Osteoblast (primary cell): ENCODE results near the gene CFAP92. TPM values are rescaled to one million over a fixed set of nuclear protein-coding genes. Genes with fewer than 3 reads are reported as not detected.

Experiments
- DNase-seq: peaks from one replicate; pipeline ENCODE4 v3.0.0; 2011; ENCODE audit warnings: low spot score, mixed read lengths; ENCODE audit not compliant: insufficient read length; ENCODE audit errors: missing footprints
- H2AFZ ChIP-seq: 2 replicates; pipeline ENCODE4 v1.6.0; 2011; ENCODE audit warnings: mild to moderate bottlenecking, low read length
- H3K27ac ChIP-seq: 2 replicates; pipeline ENCODE4 v1.5.1; 2011; ENCODE audit warnings: mild to moderate bottlenecking, low read depth, low read length, moderate library complexity
- H3K27me3 ChIP-seq: 2 replicates; pipeline ENCODE4 v1.6.0; 2012; ENCODE audit warnings: mild to moderate bottlenecking, control low read depth, inconsistent platforms, low read length, moderate library complexity; ENCODE audit not compliant: insufficient read depth
- H3K36me3 ChIP-seq: 2 replicates; pipeline ENCODE4 v1.5.1; 2011; ENCODE audit warnings: mild to moderate bottlenecking, low read length, control low read depth, moderate library complexity; ENCODE audit not compliant: insufficient read depth
- H3K4me1 ChIP-seq: 2 replicates; pipeline ENCODE4 v1.5.1; 2011; ENCODE audit warnings: mild to moderate bottlenecking, low read length, control low read depth, moderate library complexity; ENCODE audit not compliant: insufficient read depth
- H3K4me2 ChIP-seq: 2 replicates; pipeline ENCODE4 v1.6.0; 2011; ENCODE audit warnings: mild to moderate bottlenecking, low read length; ENCODE audit not compliant: insufficient read depth
- H3K4me3 ChIP-seq: fragments of 200-600 bp; sonication (generic); 3 replicates; pipeline ENCODE4 v1.5.1; 2012; ENCODE audit warnings: mild to moderate bottlenecking, low read length, inconsistent platforms; ENCODE audit not compliant: insufficient read depth
- H3K79me2 ChIP-seq: 2 replicates; pipeline ENCODE4 v1.6.0; 2012; ENCODE audit warnings: mild to moderate bottlenecking, low read length, control low read depth, inconsistent platforms; ENCODE audit not compliant: insufficient read depth
- H3K9me3 ChIP-seq: 2 replicates; pipeline ENCODE4 v1.5.1; 2011; ENCODE audit warnings: low read depth, low read length, control low read depth
- H4K20me1 ChIP-seq: 2 replicates; pipeline ENCODE4 v1.6.0; 2012; ENCODE audit warnings: mild to moderate bottlenecking, low read length, control low read depth; ENCODE audit not compliant: insufficient read depth
- total RNA-seq: library from RNA; depleted of rRNA; stranded (reverse); fragments of >200 nt; gene quantifications from 2 replicates; pipeline ENCODE4 v1.2.3, GENCODE V29; 2012
- TF ChIP-seq, protein P1 (sequence below): IDR thresholded peaks from 2 replicates; pipeline ENCODE4 v1.5.1; 2011; ENCODE audit warnings: mild to moderate bottlenecking, low read depth, low read length, moderate library complexity; ENCODE audit errors: extremely low read depth

CFAP92 gene
- total RNA-seq, 1 donor, result not detected

DNA sequence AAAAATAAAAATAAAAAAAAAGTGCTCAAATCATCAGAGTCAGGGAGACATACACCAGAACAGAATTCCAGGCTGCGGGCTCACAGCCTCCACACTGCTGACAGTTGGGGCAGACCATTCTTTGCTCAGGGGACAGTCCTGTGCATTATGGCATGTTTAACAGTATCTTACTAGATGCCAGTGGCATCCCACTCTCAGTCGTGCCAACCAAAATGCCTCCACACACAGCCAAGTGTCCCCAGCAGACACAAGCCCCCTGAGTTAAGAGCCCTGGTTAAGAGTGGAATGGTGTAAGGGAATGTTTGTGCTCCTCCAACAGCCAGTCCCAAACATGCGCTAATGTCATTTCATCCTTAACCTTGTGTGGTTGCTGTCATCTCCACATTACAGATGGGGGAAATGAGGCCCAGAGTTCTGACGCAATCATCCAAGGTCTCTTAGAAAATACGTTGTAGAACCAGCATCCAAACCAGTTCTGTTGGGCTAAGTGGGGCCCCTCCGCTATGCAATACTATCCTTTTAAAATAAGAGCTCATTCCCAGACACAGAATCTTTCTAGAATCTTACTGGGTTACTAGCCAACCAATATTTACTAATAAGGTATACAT lies 26.0 kb downstream of the CFAP92 start:
- Histone ChIP-seq H3K4me2 (no peak overlapping the region), H3K79me2 (no peaks in the 10 kb centered on the region), H3K36me3 (no peaks in the 10 kb centered on the region), H3K27me3 (peaks cover 11% of the 10 kb centered on the region), H3K27ac (no peak overlapping the region), H2AFZ (no peak overlapping the region), H3K4me3 (no peak overlapping the region), H3K9me3 (no peaks in the 10 kb centered on the region), H4K20me1 (no peaks in the 10 kb centered on the region), H3K4me1 (peaks cover 4% of the 10 kb centered on the region)
- TF ChIP-seq, protein P1, sequence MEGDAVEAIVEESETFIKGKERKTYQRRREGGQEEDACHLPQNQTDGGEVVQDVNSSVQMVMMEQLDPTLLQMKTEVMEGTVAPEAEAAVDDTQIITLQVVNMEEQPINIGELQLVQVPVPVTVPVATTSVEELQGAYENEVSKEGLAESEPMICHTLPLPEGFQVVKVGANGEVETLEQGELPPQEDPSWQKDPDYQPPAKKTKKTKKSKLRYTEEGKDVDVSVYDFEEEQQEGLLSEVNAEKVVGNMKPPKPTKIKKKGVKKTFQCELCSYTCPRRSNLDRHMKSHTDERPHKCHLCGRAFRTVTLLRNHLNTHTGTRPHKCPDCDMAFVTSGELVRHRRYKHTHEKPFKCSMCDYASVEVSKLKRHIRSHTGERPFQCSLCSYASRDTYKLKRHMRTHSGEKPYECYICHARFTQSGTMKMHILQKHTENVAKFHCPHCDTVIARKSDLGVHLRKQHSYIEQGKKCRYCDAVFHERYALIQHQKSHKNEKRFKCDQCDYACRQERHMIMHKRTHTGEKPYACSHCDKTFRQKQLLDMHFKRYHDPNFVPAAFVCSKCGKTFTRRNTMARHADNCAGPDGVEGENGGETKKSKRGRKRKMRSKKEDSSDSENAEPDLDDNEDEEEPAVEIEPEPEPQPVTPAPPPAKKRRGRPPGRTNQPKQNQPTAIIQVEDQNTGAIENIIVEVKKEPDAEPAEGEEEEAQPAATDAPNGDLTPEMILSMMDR, result no peak
- no peak for DNase-seq

DNA sequence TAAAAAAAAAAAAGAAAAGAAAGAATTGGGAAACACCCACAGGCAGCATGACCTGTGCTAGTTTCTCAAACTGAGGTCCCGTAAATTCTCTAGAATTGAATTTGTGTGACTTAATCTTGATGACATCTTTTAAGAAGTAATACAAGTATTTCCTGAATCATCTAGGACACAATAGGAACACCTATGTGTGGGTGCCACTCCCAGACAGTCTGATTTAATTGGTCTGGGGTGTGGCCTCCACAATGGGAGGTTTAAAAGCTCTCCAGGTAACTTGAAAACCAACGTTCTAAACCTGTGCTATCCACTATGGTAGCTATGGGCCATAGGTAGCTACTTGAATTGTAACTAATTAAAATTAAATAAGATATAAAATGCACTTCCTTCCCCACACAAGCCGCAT lies 28.1 kb downstream of the CFAP92 start:
- H3K27me3 ChIP-seq, result peaks cover 7% of the 10 kb centered on the region
- TF ChIP-seq, protein P1, result no peak
- no peaks in the 10 kb centered on the region for H4K20me1 ChIP-seq
- H3K79me2 ChIP-seq, result no peaks in the 10 kb centered on the region
- H3K9me3 ChIP-seq, result no peaks in the 10 kb centered on the region
- H3K4me1 ChIP-seq, result no peaks in the 10 kb centered on the region
- H3K4me2 ChIP-seq, result no peak overlapping the region
- no peak for DNase-seq
- H3K4me3 ChIP-seq, result no peak overlapping the region
- no peak overlapping the region for H3K27ac ChIP-seq
- no peak overlapping the region for H2AFZ ChIP-seq
- no peaks in the 10 kb centered on the region for H3K36me3 ChIP-seq

DNA sequence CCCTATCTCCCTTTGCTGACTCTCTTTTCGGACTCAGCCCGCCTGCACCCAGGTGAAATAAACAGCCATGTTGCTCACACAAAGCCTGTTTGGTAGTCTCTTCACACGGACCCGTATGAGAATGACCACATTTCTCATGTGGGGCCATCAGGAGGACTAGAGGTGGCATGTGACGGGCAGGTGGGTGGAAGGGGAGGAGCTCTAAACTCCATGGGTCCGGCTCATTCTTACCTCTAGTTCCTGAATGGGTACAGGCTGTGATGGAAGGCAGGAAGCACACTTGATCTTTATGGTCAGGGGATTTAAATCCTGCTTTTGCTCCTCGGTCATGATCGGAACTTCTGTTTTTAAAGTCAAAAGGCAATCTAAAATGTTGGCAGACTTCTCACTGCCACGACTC lies 28.6 kb downstream of the CFAP92 start:
- no peaks in the 10 kb centered on the region for H3K36me3 ChIP-seq
- DNase-seq, result no peak
- TF ChIP-seq, protein P1, result no peak
- no peak overlapping the region for H3K27ac ChIP-seq
- H3K4me2 ChIP-seq, result no peak overlapping the region
- no peaks in the 10 kb centered on the region for H4K20me1 ChIP-seq
- no peaks in the 10 kb centered on the region for H3K9me3 ChIP-seq
- H2AFZ ChIP-seq, result no peak overlapping the region
- peaks cover 6% of the 10 kb centered on the region for H3K27me3 ChIP-seq
- H3K79me2 ChIP-seq, result no peaks in the 10 kb centered on the region
- no peaks in the 10 kb centered on the region for H3K4me1 ChIP-seq
- no peak overlapping the region for H3K4me3 ChIP-seq

DNA sequence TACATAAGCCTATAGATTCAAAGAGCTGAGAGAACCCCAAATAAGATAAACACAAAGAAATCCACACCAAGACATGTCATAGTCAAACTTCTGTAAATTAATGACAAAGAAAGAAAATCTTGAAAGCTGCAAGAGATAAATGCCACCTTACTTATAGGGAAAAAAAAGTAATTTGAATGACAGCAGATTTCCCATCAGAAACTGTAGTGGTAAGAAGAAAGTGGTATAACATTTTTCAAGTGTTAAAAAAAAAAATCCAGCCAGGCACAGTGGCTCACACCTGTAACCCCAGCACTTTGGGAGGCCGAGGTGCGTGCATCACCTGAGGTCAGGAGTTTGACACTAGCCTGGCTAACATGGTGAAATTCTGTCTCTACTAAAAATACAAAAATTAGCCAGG lies 37.4 kb downstream of the CFAP92 start:
- DNase-seq, result no peak
- TF ChIP-seq, protein P1, result no peak
- no peaks in the 10 kb centered on the region for H4K20me1 ChIP-seq
- H3K27ac ChIP-seq, result no peak overlapping the region
- no peak overlapping the region for H2AFZ ChIP-seq
- H3K4me2 ChIP-seq, result no peak overlapping the region
- H3K4me1 ChIP-seq, result no peaks in the 10 kb centered on the region
- no peaks in the 10 kb centered on the region for H3K79me2 ChIP-seq
- peaks cover 3% of the 10 kb centered on the region for H3K9me3 ChIP-seq
- H3K27me3 ChIP-seq, result peaks cover 3% of the 10 kb centered on the region
- no peak overlapping the region for H3K4me3 ChIP-seq
- no peaks in the 10 kb centered on the region for H3K36me3 ChIP-seq
